A549 (cell line): Measurements from ENCODE around the gene DNMT3L.
"Not testable (repeated sequence)": the region's sequence is repeated elsewhere in the genome, so short reads cannot be mapped to it uniquely, and the experiment has no call there.

Experiments used
- CTCF ChIP-seq: fragments of >200 bp; sonication (Bioruptor Twin); formaldehyde crosslinking; IDR thresholded peaks from 3 replicates; pipeline ENCODE4 v1.5.1; 2016
- ELK1 ChIP-seq: fragments of 150-350 bp; IDR thresholded peaks from 2 replicates; pipeline ENCODE4 v1.6.1; 2014; ENCODE audit warnings: low read depth, mild to moderate bottlenecking, low read length
- HMGXB4 ChIP-seq: fragments of 250-450 bp; sonication (Bioruptor Pico); IDR thresholded peaks from 2 replicates; pipeline ENCODE4 v1.5.0; 2021; ENCODE audit warnings: mild to moderate bottlenecking, moderate library complexity, borderline replicate concordance
- JUN ChIP-seq, 2 experiments: fragments of >200 bp; sonication (Bioruptor Twin); formaldehyde crosslinking; IDR thresholded peaks; 2 replicates in 1 of 2; 3 replicates in 1 of 2; pipeline ENCODE4 v1.6.1; 2016 to 2017
- MYC ChIP-seq: IDR thresholded peaks from 2 replicates; pipeline ENCODE4 v1.6.1; 2012; ENCODE audit warnings: mild to moderate bottlenecking, inconsistent platforms, low read length, improper control_type of control experiment, borderline replicate concordance
- POLR2A ChIP-seq: IDR thresholded peaks from 2 replicates; pipeline ENCODE4 v1.6.1; 2012; ENCODE audit warnings: mild to moderate bottlenecking, low read length
- RFX5 ChIP-seq: fragments of 450-650 bp; IDR thresholded peaks from 2 replicates; pipeline ENCODE4 v1.7.1; 2014; ENCODE audit warnings: antibody characterized with exemption, mild to moderate bottlenecking, moderate library complexity
- SMC3 ChIP-seq: fragments of >200 bp; sonication (Bioruptor Twin); formaldehyde crosslinking; IDR thresholded peaks from 3 replicates; pipeline ENCODE4 v1.6.1; 2018; ENCODE audit warnings: inconsistent platforms
- USF2 ChIP-seq: fragments of 450-650 bp; IDR thresholded peaks from 2 replicates; pipeline ENCODE4 v1.6.1; 2014; ENCODE audit warnings: antibody characterized with exemption

- TF ChIP-seq JUN (IDR thresholded peaks at IDR 0.05); MYC; CTCF; POLR2A; SMC3; RFX5; ELK1; USF2; HMGXB4 (CRISPR knock-in tag): not testable (repeated sequence)
Measured at GRCh38 chr21:44243980-44244379, 17.7 kb downstream of the DNMT3L start.
